CD4-positive, alpha-beta T cell treated with Interleukin-4 for 4 hours (primary cell): ENCODE data around the gene FBXO9.
"Not testable (repeated sequence)": the region's sequence is repeated elsewhere in the genome, so short reads cannot be mapped to it uniquely, and the experiment has no call there.

ENCODE experiments used
- DNase-seq: peaks from one replicate; pipeline ENCODE4 v3.0.0-alpha.2; 2020

Gene FBXO9

GRCh38 chr6:53048431-53049195 is 16.6 kb upstream of the FBXO9 start:
- DNase-seq: peak; percentile 62

DNA sequence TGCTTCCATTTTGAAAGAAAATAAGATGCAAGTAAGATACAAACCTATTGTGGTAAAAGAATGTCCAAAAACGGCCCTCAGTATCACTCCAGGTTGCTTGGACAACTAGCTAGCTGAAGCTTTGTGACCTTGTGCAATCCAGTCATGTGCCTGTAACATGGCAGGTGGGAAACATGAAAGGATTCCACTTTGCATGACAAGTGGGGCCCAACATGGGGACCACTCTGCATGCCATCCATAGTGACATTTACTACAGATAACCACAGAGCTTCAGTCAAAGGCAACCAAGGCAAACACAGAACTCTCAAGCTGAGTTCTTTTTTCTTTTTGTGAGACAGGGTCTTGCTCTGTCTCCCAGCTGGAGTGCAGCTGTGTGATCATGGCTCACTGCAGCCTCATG is 15.8 kb upstream of the FBXO9 start:
- no peak for DNase-seq

DNA sequence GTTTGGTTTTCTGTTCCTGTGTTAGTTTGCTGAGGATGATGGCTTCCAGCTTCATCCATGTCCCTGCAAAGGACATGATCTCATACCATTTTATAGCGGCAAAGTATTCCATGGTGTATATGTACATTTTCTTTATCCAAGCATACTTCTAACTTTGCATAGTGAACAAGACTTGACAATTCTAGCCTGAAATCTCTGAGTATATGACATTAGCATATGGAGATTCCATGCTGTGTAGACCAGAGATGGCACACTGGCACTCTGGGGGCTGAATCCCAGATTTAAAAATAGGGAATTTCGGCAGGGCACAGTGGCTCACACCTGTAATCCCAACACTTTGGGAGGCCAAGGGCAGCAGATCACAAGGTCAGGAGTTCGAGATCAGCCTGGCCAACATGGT is 13.1 kb upstream of the FBXO9 start:
- DNase-seq: not testable (repeated sequence)

- no peak for DNase-seq
Measured at GRCh38 chr6:53054532-53054931, 10.7 kb upstream of the FBXO9 start.

- no peak for DNase-seq
Measured at GRCh38 chr6:53055873-53056272, 9.3 kb upstream of the FBXO9 start.

DNA sequence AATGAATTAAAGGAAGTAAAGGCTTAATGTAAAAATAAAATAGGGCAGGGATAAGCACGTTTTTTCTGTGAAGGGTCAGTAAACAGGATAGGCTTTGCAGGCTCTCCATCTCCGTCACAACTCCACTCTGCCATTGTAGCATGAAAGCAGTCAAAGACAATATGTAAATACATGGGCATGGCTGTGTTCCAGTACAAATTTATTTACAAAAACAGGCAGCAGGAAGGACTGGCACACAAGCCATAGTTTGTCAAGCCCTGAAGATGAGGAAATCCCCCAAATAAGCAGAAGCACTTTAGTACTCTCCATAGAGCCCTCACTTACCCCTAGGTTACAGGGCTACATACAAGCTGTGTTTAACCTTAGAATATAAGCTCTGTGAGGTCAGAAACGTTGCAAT is 8.9 kb upstream of the FBXO9 start:
- no peak for DNase-seq

- peak; percentile 36 for DNase-seq
Measured at GRCh38 chr6:53058388-53059195, 6.6 kb upstream of the FBXO9 start.

- DNase-seq: no peak
Measured at GRCh38 chr6:53059648-53060589, 5.3 kb upstream of the FBXO9 start.

DNA sequence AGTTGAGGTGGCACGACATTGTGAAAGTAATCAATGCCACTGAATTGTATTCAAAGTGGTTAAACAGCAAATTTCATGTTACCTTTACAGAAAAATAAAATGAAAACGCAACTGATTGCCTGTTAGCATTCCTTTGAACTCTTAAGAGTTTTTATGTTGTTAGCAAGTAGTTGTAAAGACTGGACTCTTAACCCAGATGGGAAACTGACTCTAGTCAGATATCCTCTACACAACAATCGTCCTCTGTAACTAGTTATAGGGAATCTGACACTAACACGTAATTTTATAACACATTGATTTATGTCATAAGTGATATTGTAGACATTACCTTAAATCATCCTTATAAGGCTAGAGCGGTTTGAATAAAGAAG is 3.0 kb upstream of the FBXO9 start:
- DNase-seq: no peak

DNA sequence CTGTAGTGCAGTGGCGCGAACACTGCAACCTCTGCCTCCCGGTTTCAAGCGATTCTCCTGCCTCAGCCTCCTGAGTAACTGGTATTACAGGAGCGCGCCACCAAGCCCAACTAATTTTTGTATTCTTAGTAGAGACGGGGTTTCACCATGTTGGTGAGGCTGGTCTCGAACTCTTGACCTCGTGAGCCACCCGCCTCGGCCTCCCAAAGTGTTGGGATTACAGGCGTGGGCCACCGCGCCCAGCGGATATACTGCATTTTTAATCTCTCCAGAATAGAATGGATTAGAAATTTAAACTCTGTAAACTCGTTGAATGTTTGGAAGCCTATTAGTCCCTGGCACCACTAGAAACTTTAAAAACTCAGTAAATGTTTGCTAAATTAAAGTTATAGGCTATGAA is 949 bp upstream of the FBXO9 start:
- not testable (repeated sequence) for DNase-seq

GRCh38 chr6:53064726-53065265 is 408 bp upstream of the FBXO9 start:
- peak; percentile 97 for DNase-seq

DNA sequence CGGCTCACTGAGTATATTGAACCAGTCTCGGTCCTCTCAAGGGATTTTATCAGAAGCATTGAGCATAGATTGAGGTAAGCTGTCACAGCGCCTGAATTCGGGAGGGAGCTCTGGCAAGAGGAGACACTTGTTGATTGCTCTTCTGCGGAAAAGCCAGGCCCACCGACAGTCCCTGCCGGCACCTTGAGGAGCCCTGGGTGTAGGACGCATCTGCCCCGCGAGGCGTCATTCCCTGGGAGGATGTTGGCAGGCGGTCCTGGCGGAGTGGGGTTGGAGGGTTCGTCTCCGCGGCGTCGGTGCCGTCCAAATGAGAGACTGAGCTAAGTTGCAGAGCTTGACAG is 843 bp downstream of the FBXO9 start:
- no peak for DNase-seq

- DNase-seq: no peak
Measured at GRCh38 chr6:53066874-53067706, 1.9 kb downstream of the FBXO9 start.

- DNase-seq: no peak
Measured at GRCh38 chr6:53067849-53068361, 2.7 kb downstream of the FBXO9 start.

GRCh38 chr6:53069427-53069826 is 4.2 kb downstream of the FBXO9 start:
- DNase-seq: no peak

DNA sequence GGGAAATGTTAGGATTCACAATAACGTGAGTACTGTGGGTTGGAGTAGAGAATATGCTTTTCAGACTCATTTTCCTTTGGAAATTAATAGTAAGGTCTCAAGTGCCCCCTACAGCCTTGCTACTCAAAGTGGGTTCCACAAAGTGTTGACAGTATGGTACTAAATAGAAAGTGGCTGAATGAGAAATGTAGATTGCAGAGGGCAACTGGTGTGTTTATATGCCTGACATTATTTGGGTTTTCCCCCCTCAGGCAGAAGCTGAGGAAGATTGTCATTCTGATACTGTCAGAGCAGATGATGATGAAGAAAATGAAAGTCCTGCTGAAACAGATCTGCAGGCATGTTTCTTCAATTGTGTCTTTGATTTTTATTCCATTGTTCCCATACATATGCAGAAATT is 5.6 kb downstream of the FBXO9 start:
- DNase-seq: no peak

- DNase-seq: no peak
Measured at GRCh38 chr6:53074347-53074746, 9.1 kb downstream of the FBXO9 start.

DNA sequence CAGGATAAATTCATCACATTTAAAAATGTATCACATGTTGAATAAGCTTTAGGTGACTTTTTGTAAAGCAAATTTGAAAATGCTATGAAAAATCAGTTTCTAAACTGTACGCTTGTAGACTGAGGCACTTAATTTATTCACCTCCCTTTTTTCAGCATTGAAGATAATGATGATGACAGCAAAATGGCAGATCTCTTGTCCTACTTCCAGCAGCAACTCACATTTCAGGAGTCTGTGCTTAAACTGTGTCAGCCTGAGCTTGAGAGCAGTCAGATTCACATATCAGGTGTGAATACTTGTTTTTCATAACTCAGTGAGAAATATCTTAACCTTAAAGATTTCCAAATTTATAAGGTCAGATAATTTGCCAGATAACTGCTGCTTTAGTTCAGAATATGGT is 15.6 kb downstream of the FBXO9 start:
- DNase-seq: no peak

- DNase-seq: no peak
Measured at GRCh38 chr6:53086302-53086701, 21.1 kb downstream of the FBXO9 start.

GRCh38 chr6:53089948-53090347 is 24.7 kb downstream of the FBXO9 start:
- no peak for DNase-seq

DNA sequence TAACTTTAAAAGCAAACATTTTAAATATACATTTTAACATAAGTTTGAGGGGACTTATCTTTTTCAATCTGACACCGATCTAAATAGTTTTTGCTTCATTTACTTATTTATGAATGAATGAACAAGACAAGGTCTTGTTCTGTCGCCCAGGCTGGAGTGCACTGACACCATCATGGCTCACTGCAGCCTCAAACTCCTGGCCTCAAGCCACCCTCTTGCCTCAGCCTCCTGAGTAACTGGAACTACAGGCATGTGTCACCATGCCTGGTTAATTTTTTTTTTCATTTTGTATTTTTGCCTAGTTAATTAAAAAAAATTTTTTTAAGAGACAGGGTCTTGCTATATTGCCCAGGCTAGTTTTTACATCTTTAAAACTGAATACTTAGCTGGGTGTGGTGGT is 25.4 kb downstream of the FBXO9 start:
- DNase-seq: no peak

- DNase-seq: no peak
Measured at GRCh38 chr6:53095270-53095669, 30.1 kb downstream of the FBXO9 start.
